HepG2 (cell line): Measurements from ENCODE around the gene CYP2A7. TPM values are rescaled to one million over a fixed set of nuclear protein-coding genes. Genes with fewer than 3 reads are reported as not detected.
"Not testable (repeated sequence)": the region's sequence is repeated elsewhere in the genome, so short reads cannot be mapped to it uniquely, and the experiment has no call there.

ENCODE experiments used
- ATAC-seq: fragments of 200-7000 bp; cut with Tn5 transposase; 3 replicates; pipeline ENCODE4 v1.9.1; 2020; ENCODE audit warnings: mild to moderate bottlenecking, moderate library complexity
- BruUV-seq: library from RNA; stranded (reverse); fragments of 400-500 nt; replicated peaks from 2 replicates; lab custom pipeline; 2021; lab: Mats Ljungman, UMichigan
- CTCF ChIA-PET: fragments of 300-600 bp; formaldehyde crosslinking; extraction: SDS; loops from one replicate; lab custom pipeline; 2021; ENCODE audit warnings: low total read pairs, inconsistent platforms, low intra/inter-chr PET ratio; lab: Yijun Ruan, JAX
- POLR2A ChIA-PET: fragments of 350-600 bp; sonication (Branson Sonifier 250); formaldehyde crosslinking; loops from one replicate; lab custom pipeline; 2020; ENCODE audit warnings: antibody characterized with exemption, inconsistent platforms; lab: Yijun Ruan, JAX
- DNase-seq: peaks from one replicate; pipeline ENCODE4 v3.0.0-alpha.2; 2015; ENCODE audit warnings: low spot score
- FAIRE-seq: peaks from 3 replicates; lab custom pipeline; 2011; peaks lifted over from hg19 to GRCh38; lab: Jason Lieb, UNC
- H2AFZ ChIP-seq: one replicate; pipeline ENCODE4 v1.6.1; 2011; ENCODE audit warnings: low read length, inconsistent platforms
- H3K27ac ChIP-seq: fragments of 300-600 bp; 3 replicates; pipeline ENCODE4 v1.8.0; 2011; ENCODE audit warnings: mixed run types, mild to moderate bottlenecking, mixed read lengths, low read length, inconsistent platforms; ENCODE audit not compliant: insufficient read depth; ENCODE audit errors: extremely low read length
- H3K27me3 ChIP-seq, 2 experiments: fragments of 200-600 bp in 1 of 2; 2 replicates in 1 of 2; 3 replicates in 1 of 2; pipeline versions ENCODE4 v1.6.0 to v1.8.0; 2011; ENCODE audit warnings: low read length in 2 of 2, mild to moderate bottlenecking in 2 of 2, moderate library complexity in 2 of 2, inconsistent platforms in 1 of 2; ENCODE audit not compliant: insufficient read depth in 2 of 2, control insufficient read depth in 1 of 2
- H3K36me3 ChIP-seq, 2 experiments: fragments of 200-600 bp in 1 of 2; replicated peaks in 1 of 2; 2 replicates in 1 of 2; 3 replicates in 1 of 2; pipeline versions ENCODE4 v1.5.1 to v1.8.0; 2011; ENCODE audit warnings: low read length in 2 of 2, inconsistent platforms in 1 of 2; ENCODE audit not compliant: insufficient read depth in 2 of 2, control insufficient read depth in 1 of 2
- H3K4me1 ChIP-seq: 2 replicates; pipeline ENCODE4 v1.5.1; 2012; ENCODE audit warnings: low read length, inconsistent platforms; ENCODE audit not compliant: insufficient read depth
- H3K4me2 ChIP-seq: 2 replicates; pipeline ENCODE4 v1.6.0; 2011; ENCODE audit warnings: low read depth, low read length, inconsistent platforms
- H3K4me3 ChIP-seq, 3 experiments: fragments of 200-600 bp in 1 of 3; sonication (generic), shearing (Covaris generic) in 1 of 3; replicated peaks in 1 of 3; 2 replicates each; pipeline ENCODE4 v1.5.1; 2011 to 2016; ENCODE audit warnings: low read length in 3 of 3, inconsistent platforms in 2 of 3, low read depth in 2 of 3, mild to moderate bottlenecking in 2 of 3, control low read depth in 1 of 3, mixed read lengths in 1 of 3; ENCODE audit not compliant: insufficient read depth in 1 of 3
- H3K79me2 ChIP-seq: one replicate; pipeline ENCODE4 v1.6.1; 2011; ENCODE audit warnings: low read length, inconsistent platforms; ENCODE audit not compliant: insufficient read depth
- H3K9ac ChIP-seq: 2 replicates; pipeline ENCODE4 v1.6.0; 2011; ENCODE audit warnings: mild to moderate bottlenecking, low read depth, low read length, inconsistent platforms; ENCODE audit not compliant: insufficient read depth
- H3K9me3 ChIP-seq: 2 replicates; pipeline ENCODE4 v1.5.1; 2012; ENCODE audit warnings: mild to moderate bottlenecking, low read length
- H4K20me1 ChIP-seq: 2 replicates; pipeline ENCODE4 v1.6.0; 2011; ENCODE audit warnings: inconsistent platforms, mild to moderate bottlenecking, low read length, moderate library complexity; ENCODE audit not compliant: insufficient read depth
- ATF4 ChIP-seq, 2 experiments: fragments of 450-650 bp in 1 of 2; sonication (generic) in 1 of 2; formaldehyde crosslinking; IDR thresholded peaks; 2 replicates each; pipeline versions ENCODE4 v1.5.0 to v1.8.0; 2020 to 2022; ENCODE audit warnings: mild to moderate bottlenecking in 1 of 2, missing genetic modification reagents in 1 of 2
- BCL6 ChIP-seq: IDR thresholded peaks from 2 replicates; pipeline ENCODE4 v1.6.1; 2016; ENCODE audit warnings: missing genetic modification reagents, missing compliant biosample characterization
- GATAD1 ChIP-seq: IDR thresholded peaks from 2 replicates; pipeline ENCODE4 v1.6.1; 2016; ENCODE audit warnings: missing genetic modification reagents, missing compliant biosample characterization
- HHEX ChIP-seq: IDR thresholded peaks from 2 replicates; pipeline ENCODE4 v1.6.1; 2016; ENCODE audit warnings: control low read depth
- RERE ChIP-seq: IDR thresholded peaks from 2 replicates; pipeline ENCODE4 v1.6.1; 2016; ENCODE audit warnings: low read depth, missing genetic modification reagents, missing compliant biosample characterization
- SAP130 ChIP-seq: IDR thresholded peaks from 2 replicates; pipeline ENCODE4 v1.6.1; 2016; ENCODE audit warnings: low read depth
- SMAD3 ChIP-seq: sonication (generic); formaldehyde crosslinking; IDR thresholded peaks from 2 replicates; pipeline ENCODE4 v1.4.0; 2020; ENCODE audit warnings: missing genetic modification reagents
- ZGPAT ChIP-seq: IDR thresholded peaks from 2 replicates; pipeline ENCODE4 v1.6.1; 2016; ENCODE audit warnings: mild to moderate bottlenecking
- WGBS: methylation state at CpG from one replicate; pipeline ENCODE4 v1.1.6; 2017; ENCODE audit warnings: low lambda C conversion rate; 5-methylcytosine and 5-hydroxymethylcytosine counted together
- in situ Hi-C: cut with HindIII; loops from 2 replicates; pipeline ENCODE4 v1.10.0; 2017; ENCODE audit warnings: low pct_unique_long_range_greater_than_20kb; ENCODE audit not compliant: extremely low pct_ligation_motif_present
- intact Hi-C: fragments of 100-400 bp; cut with micrococcal nuclease; formaldehyde crosslinking; loops from one replicate; pipeline ENCODE4 v1.10.0; 2022; ENCODE audit not compliant: unreplicated experiment
- polyA plus RNA-seq, 8 experiments: library from polyadenylated mRNA; depleted of rRNA in 3 of 8; stranded (reverse) in 7 of 8; unstranded in 1 of 8; fragments of >200 nt; fragmentation: Illumina TruSeq in 4 of 8; extraction: Trizol in 4 of 8; gene quantifications; 2 replicates each; pipeline versions ENCODE4 v1.2.1 to v1.2.3, GENCODE V29; 2011 to 2016; ENCODE audit warnings: low read depth in 4 of 8, missing spikeins in 1 of 8, mixed read lengths in 1 of 8; ENCODE audit not compliant: insufficient read depth in 1 of 8
- total RNA-seq, 5 experiments: library from RNA; depleted of rRNA; stranded (reverse); fragments of >200 nt; fragmentation: Illumina TruSeq; extraction: Trizol; gene quantifications; 2 replicates each; pipeline ENCODE4 v1.2.3, GENCODE V29; 2016; ENCODE audit warnings: low read depth in 1 of 5

CYP2A7 gene
- total and polyA plus RNA-seq, 2 of the 13 experiments (the other 11 are each of a cell fraction or from before 2014, with no cell fraction given): not detected

GRCh38 chr19:40899964-40900363 lies 17.9 kb upstream of the CYP2A7 start:
- H3K4me1 ChIP-seq: peaks cover 12% of the 10 kb centered on the region
- in situ Hi-C loops, H3K4me2 ChIP-seq, H4K20me1 ChIP-seq, H3K9ac ChIP-seq, DNase-seq, H3K27ac ChIP-seq, FAIRE-seq, ATAC-seq, POLR2A ChIA-PET, H3K4me3 ChIP-seq, H3K9me3 ChIP-seq, BruUV-seq, CTCF ChIA-PET, H2AFZ ChIP-seq, H3K36me3 ChIP-seq, H3K79me2 ChIP-seq, intact Hi-C loops: not testable (repeated sequence)
- H3K27me3 ChIP-seq: peaks cover 0 to 20% of the 10 kb centered on the region in 2 experiments; a peak in 2 of 5 replicates
- WGBS: 49% methylated on average over 8 of the region's 12 CpGs

- H2AFZ ChIP-seq, H3K36me3 ChIP-seq, POLR2A ChIA-PET, H3K4me2 ChIP-seq, in situ Hi-C loops, H3K9ac ChIP-seq, intact Hi-C loops, H3K79me2 ChIP-seq, H3K9me3 ChIP-seq, H3K4me3 ChIP-seq, H4K20me1 ChIP-seq, H3K27ac ChIP-seq, BruUV-seq, CTCF ChIA-PET: not testable (repeated sequence)
- FAIRE-seq (peak; percentile 18), DNase-seq (peak; percentile 62), ATAC-seq (peak; percentile 43; the same call in 1 of the 3 replicates)
- Histone ChIP-seq H3K4me1 (peaks cover 12% of the 10 kb centered on the region), H3K27me3 (peaks cover 0 to 31% of the 10 kb centered on the region in 2 experiments; a peak in 1 of 5 replicates)
- WGBS: 30% methylated on average over 13 of the region's 13 CpGs
- TF ChIP-seq RERE (0 out of 2 replicates have a peak, but pooled peaks have one; percentile 42), GATAD1 (CRISPR knock-in tag) (0 out of 2 replicates have a peak, but pooled peaks have one; percentile 23), ATF4 (CRISPR knock-in tag; IDR thresholded peaks at IDR 0.05) (peak in 1 of 2 experiments; percentile 99; a peak in 2 of 4 replicates), HHEX (CRISPR knock-in tag) (peak; percentile 25; the same call in 1 of the 2 replicates), BCL6 (CRISPR knock-in tag) (peak; percentile 75), ZGPAT (CRISPR knock-in tag) (0 out of 2 replicates have a peak, but pooled peaks have one; percentile 17), SAP130 (CRISPR knock-in tag) (peak; percentile 33), SMAD3 (CRISPR knock-in tag) (0 out of 2 replicates have a peak, but pooled peaks have one; percentile 52)
These were observed 15.1 kb upstream of the CYP2A7 start for GRCh38 chr19:40896843-40897789.
